Stimulated activated CD4-positive, alpha-beta T cell treated with anti-CD3 and anti-CD28 coated beads, Interleukin-2, amount 100 ng/mL, for 48 hours (primary cell): ENCODE results near the gene LCAT.

ENCODE experiments used
- DNase-seq, 2 donors: peaks; one replicate each; pipeline ENCODE4 v3.0.0-alpha.2; 2020

The LCAT gene

GRCh38 chr16:67968400-67969253 lies 24.7 kb upstream of the LCAT start, which contains the start of gene SLC12A4:
Gene SLC12A4 (minus strand): TSS chr16:67968637. CDS start chr16:67968553, 84 bp downstream.
- DNase-seq: peak; percentile 84 to 90

GRCh38 chr16:67967958-67968399 lies 24.1 kb upstream of the LCAT start:
- peak; percentile 23 to 28 for DNase-seq

- no peak for DNase-seq
Observed at GRCh38 chr16:67967183-67967957, 23.4 kb upstream of the LCAT start.

DNA sequence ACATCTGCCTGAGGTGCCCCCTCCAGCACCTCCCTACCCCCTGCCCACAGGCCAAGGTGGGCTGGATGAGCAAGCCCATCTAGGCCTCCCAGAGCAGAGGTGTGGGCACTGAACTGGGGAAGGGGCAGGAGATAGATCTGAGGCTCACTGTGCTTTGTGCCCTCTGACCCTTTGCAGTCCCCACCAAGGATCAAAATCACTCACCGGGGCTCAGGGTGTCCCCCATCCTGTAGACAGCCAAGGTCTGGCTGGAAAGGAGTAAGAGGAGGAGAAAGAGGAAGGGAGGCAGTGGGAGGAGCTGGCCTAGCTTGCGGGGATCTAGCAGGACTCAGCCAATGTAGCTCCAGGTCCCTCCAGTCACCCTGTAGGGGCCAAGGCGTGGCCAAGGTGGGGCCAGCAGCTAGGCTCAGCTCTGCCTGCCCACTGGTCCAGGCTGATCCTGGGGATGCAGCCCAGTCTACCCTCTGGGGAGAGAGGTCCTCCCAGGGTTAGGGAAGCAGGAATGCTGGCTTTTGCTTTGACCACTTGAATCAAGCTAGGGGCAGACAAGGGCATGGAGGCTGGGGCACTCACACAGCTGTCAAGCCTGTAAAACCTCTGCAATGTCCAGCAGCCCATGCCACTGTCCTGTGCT lies 22.7 kb upstream of the LCAT start:
- no peak for DNase-seq

- DNase-seq: no peak
Observed at GRCh38 chr16:67965668-67966548, 22.0 kb upstream of the LCAT start.

DNA sequence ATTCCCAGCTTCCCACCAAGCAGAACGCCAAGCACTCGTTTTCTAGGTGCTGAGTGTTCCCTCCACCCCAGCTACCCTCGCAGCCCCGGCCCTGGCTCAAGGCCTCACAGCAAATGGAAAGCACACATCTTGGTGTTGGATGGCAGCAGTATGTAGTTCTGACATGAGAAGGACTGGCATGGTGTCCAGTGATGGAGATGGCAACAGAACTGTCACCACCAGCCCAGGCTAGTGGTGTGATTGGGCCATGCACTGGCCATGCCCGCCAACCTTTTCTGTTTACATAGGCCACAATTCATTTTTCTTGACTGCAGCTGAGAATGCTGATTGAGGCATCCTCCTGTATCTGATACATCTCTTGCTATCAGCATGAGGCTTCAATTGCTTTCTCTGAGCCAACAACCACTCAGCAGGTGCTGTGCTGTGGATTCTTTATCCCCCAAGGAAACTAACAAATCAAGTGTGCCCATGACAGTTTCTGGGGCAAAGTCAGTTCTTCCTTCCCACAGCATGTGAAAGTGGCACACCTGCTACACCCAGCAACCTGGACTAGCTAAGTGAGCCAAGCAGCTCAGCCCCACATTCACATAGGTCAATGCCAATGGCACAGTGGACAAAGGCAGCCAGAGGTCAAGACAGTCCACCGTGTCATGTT lies 20.7 kb upstream of the LCAT start:
- DNase-seq: no peak

- DNase-seq: no peak
Observed at GRCh38 chr16:67963662-67964321, 19.9 kb upstream of the LCAT start.

DNA sequence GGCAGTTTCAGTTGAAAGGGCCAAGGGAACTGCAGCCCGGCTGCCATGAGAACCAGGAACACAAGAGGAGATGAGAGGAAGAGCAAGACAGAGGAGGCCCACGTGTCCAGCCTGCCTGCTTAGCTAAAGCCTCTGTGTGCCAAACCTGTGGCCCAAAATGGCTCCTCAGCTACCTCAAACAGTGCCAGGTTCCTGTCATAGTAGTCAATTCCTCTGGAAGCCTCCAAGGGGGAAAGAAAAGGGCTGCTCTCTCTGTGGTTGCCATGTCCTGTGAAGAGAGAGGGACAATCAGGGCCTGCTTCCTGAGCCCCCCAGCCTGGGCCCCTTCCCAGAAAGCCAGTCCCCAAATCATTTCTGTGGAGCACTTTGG lies 19.4 kb upstream of the LCAT start:
- DNase-seq: no peak

- DNase-seq: no peak
Observed at GRCh38 chr16:67962135-67962534, 18.2 kb upstream of the LCAT start.

DNA sequence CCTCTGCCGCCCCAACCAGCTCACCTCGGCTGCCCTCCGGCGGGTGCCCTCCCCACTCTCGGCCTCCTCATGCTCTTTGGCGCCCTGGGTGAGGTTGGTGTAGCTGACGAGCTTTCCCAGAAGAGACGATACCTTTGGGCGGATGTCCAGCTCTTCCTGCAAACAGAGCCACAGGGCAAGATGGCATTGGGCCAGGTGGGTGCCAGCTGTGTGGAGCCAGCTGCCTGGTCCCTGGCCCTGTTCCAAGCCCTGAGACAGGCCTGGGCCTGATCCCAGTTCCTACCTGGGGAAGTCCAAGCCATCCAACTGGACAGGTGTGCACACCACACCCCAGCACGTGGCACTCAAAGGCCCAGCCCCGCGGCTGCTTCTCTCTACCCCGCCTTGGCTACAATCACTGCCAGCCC lies 17.6 kb upstream of the LCAT start:
- no peak for DNase-seq

DNA sequence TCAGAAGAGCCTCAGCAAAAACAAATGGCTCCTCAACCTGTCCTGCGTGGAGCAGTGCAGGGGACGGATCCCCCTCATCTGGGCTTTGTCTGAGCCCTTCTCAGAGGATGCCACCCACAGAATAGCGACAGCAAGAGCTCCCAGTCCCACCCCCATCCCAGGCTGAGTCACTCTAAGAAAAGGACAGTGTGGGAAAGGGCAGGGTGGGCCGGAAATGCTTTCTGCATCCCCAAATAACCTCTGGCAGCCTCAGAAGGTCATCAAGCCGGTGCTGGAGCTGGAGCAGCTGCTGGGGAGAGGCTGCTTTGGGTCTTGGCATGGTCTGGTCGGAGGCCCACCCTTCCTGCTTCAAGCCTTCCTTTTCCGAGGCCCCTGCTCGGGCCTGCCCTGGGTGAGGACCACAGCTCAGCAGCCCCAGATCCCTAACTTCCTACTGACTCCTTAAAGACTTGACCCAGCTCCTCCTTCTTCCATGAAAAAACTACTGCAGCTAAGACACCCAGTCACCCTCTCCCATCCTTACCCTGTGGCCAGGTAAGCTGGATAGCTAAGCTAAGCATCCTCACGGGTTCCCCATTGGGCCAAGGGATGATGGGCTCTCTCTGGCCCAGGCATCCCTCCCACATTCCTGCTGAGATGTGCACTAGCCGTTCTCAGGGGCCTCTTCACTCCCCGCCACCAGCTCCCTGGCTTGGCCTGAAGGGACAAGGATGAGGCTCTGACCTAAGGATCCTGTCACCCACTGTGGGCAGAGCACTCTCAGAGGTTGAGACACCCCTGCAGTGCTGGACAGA lies 15.8 kb upstream of the LCAT start:
- DNase-seq: no peak

GRCh38 chr16:67957622-67958021 lies 13.7 kb upstream of the LCAT start:
- no peak for DNase-seq

- no peak for DNase-seq
Observed at GRCh38 chr16:67954421-67955196, 10.7 kb upstream of the LCAT start.

GRCh38 chr16:67953641-67954375 lies 9.9 kb upstream of the LCAT start:
- DNase-seq: no peak

GRCh38 chr16:67951485-67951884 lies 7.6 kb upstream of the LCAT start:
- no peak for DNase-seq

DNA sequence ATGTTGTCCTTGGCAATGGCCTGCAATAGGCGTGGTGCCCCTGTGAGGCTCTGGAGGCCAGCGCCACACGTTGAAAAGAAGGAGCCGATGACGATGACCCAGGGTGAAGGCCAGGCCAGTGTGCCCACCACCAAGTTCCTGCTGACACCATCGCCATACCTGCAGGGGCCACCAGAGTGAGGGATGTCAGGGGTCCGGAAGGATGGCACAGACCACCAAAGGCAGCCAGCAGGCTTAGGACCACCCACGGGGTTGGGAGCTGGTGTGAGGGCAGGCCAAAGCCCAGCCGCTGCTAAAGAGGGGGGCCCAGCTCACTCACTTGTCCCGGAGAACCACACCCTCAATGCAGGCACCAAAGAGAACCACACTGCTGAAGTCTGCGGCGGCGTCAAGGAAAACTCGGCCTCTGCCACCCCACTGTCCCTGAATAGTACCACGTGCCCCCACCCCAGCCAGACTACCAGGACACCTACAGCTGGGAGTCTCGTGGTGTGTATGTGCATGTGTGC lies 6.5 kb upstream of the LCAT start:
- no peak for DNase-seq

DNA sequence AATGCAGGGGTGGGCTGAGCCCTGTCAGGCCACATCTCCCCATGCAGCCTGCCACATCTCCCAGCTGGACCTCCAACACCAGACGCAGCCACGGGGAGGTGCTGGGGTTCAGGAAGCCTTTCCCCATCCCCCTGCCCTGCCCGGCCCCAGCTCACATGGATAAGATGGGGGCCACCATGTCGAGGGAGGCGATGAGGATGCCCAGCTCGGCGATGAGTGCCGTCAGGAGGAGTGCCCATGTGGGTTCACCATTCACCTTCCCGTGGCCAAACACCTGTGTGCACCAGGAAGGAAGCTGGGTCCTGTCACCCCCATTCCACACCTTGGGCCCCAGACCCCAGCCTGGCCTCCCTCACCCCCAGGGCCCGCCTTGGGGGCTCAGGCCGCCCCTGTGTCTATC lies 5.7 kb upstream of the LCAT start:
- DNase-seq: no peak

- DNase-seq: no peak
Observed at GRCh38 chr16:67948015-67948414, 4.1 kb upstream of the LCAT start.
